GM12892 (cell line): Measurements from ENCODE around the gene LPIN1.

ENCODE experiments used
- POLR2A ChIP-seq: IDR thresholded peaks from 2 replicates; pipeline ENCODE4 v1.6.1; 2011; ENCODE audit warnings: low read depth, low read length, control low read depth
- TAF1 ChIP-seq: IDR thresholded peaks from 2 replicates; pipeline ENCODE4 v1.6.1; 2011; ENCODE audit warnings: low read depth, mild to moderate bottlenecking, control low read depth, low read length, borderline replicate concordance

DNA sequence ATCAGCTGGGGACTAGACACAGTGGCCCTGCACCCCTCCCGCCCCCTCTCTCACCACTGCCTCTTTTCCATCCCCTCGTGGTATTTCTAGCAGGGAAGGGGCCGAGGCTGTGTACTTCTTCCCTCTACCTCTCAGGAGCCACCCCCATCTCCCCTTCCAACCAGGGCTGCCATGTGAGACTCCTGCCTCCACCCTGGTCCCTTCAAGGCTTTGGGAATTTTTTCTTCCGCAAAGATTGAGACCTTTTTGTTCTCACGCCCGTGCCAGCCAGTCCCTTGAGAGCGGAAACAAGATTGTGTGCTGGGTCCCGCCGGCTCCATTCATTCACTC lies 39.1 kb downstream of the LPIN1 start:
- no peak for TF ChIP-seq TAF1
- TF ChIP-seq POLR2A: no peak
